ENCODE results near the gene KRT2.

KRT2 gene

DNA sequence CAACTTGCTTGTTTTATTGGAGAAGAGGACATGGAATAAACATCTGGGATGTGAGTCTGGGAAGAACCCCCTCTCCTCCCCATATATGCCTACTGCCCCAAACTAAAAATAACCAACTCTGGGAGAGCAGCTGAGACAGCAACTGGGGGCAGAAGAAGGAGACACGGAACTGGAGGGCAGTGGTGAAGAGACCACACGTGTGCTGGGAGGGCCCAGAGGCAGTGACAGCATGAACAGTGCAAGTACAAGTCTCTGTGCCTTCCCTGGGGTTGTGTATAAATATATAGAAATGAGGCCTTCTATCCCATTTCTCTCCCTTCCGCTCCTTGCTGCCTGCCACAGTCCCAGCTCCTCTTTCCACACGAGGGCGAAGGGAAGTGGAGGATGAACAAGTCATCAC lies 29.7 kb downstream of the KRT2 start:
- 68 to 85% methylated on average over 2 to 5 of the region's 5 CpGs for WGBS, 2 experiments
- no peaks in the 10 kb centered on the region for H3K27me3 ChIP-seq (ENCODE audit: control insufficient read depth, insufficient read depth, low read length, poor library complexity, severe bottlenecking)

DNA sequence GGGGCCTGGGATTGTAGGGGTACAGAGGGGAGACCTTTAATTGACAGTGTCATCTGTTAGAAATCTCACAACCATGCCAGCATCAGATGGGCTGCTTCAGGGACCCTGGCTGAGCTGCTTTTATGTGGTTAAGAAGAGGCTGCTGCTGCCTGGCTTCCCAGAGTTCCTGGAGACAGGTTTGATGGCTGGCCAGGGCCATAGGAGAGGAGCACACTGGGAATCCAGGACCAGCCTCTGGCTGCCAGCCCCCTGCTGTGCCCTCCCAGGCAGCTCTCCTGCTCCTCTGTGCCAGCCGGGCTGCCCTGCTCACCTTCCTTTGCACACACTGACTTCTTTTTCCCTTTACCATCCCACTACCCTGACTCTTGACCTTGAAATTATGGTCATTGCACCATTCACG lies 33.1 kb downstream of the KRT2 start:
- WGBS, 2 experiments: 84 to 86% methylated on average over 2 of the region's 2 CpGs
- no peaks in the 10 kb centered on the region for H3K9me3 ChIP-seq (ENCODE audit: control insufficient read depth, low read length)
- H3K4me3 ChIP-seq (ENCODE audit: insufficient read depth, low read depth, low read length): no peak overlapping the region
- no peak overlapping the region for H3K27ac ChIP-seq (ENCODE audit: insufficient read depth, low read depth, low read length, poor library complexity, severe bottlenecking)
- no peaks in the 10 kb centered on the region for H3K27me3 ChIP-seq (ENCODE audit: control insufficient read depth, insufficient read depth, low read length, poor library complexity, severe bottlenecking)
- no peaks in the 10 kb centered on the region for H3K36me3 ChIP-seq (ENCODE audit: control insufficient read depth, insufficient read depth, low read length)
- H3K4me1 ChIP-seq (ENCODE audit: control insufficient read depth, insufficient read depth, low read length): no peaks in the 10 kb centered on the region

More for the DNA sequence above, 29.7 kb downstream of the KRT2 start:
- Histone ChIP-seq H3K4me1 (ENCODE audit: control insufficient read depth, insufficient read depth, low read length) (no peaks in the 10 kb centered on the region), H3K9me3 (ENCODE audit: control insufficient read depth, low read length) (no peaks in the 10 kb centered on the region), H3K36me3 (ENCODE audit: control insufficient read depth, insufficient read depth, low read length) (no peaks in the 10 kb centered on the region), H3K27ac (ENCODE audit: insufficient read depth, low read depth, low read length, poor library complexity, severe bottlenecking) (no peak overlapping the region), H3K4me3 (ENCODE audit: insufficient read depth, low read depth, low read length) (no peak overlapping the region)

DNA sequence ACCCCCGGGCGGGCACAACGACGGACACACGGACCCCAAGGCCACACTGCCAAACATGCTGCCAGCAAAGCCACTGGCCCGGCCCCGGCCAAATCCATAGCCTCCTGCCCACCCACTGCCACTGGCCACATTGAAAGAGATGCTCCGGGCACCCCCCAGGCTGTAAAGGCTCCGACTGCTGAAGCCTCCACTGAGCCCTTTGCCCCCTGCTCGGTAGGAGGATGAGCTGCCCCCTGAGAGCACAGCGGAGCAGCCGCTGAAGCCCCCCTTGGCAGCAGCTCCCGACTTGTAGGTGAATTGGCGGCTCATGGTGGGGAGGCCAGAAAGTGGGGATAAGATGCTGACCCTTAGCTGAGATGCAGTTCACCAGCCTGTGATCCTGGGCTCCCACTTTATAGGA lies 33.8 kb downstream of the KRT2 start, which contains the start of gene KRT73:
Gene KRT73 (minus strand): TSS at position 344 of the 400 bp plus-strand sequence. CDS start 35 bp downstream, at position 309.
- no peak within 1 kb of the TSS for H3K27ac ChIP-seq (ENCODE audit: insufficient read depth, low read depth, low read length, poor library complexity, severe bottlenecking)
- no peak within 1 kb of the TSS for H3K4me3 ChIP-seq (ENCODE audit: insufficient read depth, low read depth, low read length)
- H3K27me3 ChIP-seq (ENCODE audit: control insufficient read depth, insufficient read depth, low read length, poor library complexity, severe bottlenecking): no peaks in the 10 kb centered on the region
- no peaks in the 10 kb centered on the region for H3K36me3 ChIP-seq (ENCODE audit: control insufficient read depth, insufficient read depth, low read length)
- 92 to 93% methylated on average over 14 of the region's 14 CpGs for WGBS, 2 experiments
- H3K4me1 ChIP-seq (ENCODE audit: control insufficient read depth, insufficient read depth, low read length): no peaks in the 10 kb centered on the region
- H3K9me3 ChIP-seq (ENCODE audit: control insufficient read depth, low read length): no peaks in the 10 kb centered on the region

DNA sequence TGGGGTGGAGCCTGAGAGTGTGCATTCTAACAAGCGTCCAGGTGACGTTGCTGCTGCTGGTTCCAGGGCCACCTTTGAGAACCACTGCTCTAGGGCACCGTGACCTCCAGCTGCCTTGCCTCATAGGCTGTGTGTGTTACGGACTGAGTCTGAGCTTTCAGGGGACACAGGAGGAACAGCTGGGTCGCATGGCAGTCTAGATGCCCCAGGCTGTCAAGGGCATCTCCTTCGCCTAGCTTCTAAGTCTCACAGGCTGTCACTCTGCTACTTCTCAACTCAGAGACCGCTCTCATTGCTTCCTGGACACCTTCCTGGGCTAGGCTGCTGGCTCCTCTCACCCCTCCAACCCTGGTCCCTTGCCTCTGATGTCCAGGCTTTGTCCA lies 34.6 kb downstream of the KRT2 start:
- WGBS, 2 experiments: 91 to 94% methylated on average over 7 of the region's 7 CpGs
- no peaks in the 10 kb centered on the region for H3K4me1 ChIP-seq (ENCODE audit: control insufficient read depth, insufficient read depth, low read length)
- H3K4me3 ChIP-seq (ENCODE audit: insufficient read depth, low read depth, low read length): no peak overlapping the region
- no peaks in the 10 kb centered on the region for H3K27me3 ChIP-seq (ENCODE audit: control insufficient read depth, insufficient read depth, low read length, poor library complexity, severe bottlenecking)
- H3K27ac ChIP-seq (ENCODE audit: insufficient read depth, low read depth, low read length, poor library complexity, severe bottlenecking): no peak overlapping the region
- H3K36me3 ChIP-seq (ENCODE audit: control insufficient read depth, insufficient read depth, low read length): no peaks in the 10 kb centered on the region
- H3K9me3 ChIP-seq (ENCODE audit: control insufficient read depth, low read length): no peaks in the 10 kb centered on the region

GRCh38 chr12:52616680-52617402 lies 35.2 kb downstream of the KRT2 start:
- 92 to 95% methylated on average over 10 of the region's 10 CpGs for WGBS, 2 experiments
- Histone ChIP-seq H3K4me3 (ENCODE audit: insufficient read depth, low read depth, low read length) (no peak overlapping the region), H3K4me1 (ENCODE audit: control insufficient read depth, insufficient read depth, low read length) (no peaks in the 10 kb centered on the region), H3K36me3 (ENCODE audit: control insufficient read depth, insufficient read depth, low read length) (no peaks in the 10 kb centered on the region), H3K27me3 (ENCODE audit: control insufficient read depth, insufficient read depth, low read length, poor library complexity, severe bottlenecking) (no peaks in the 10 kb centered on the region), H3K27ac (ENCODE audit: insufficient read depth, low read depth, low read length, poor library complexity, severe bottlenecking) (no peak overlapping the region), H3K9me3 (ENCODE audit: control insufficient read depth, low read length) (no peaks in the 10 kb centered on the region)

GRCh38 chr12:52615912-52616311 lies 36.1 kb downstream of the KRT2 start:
- no peaks in the 10 kb centered on the region for H3K36me3 ChIP-seq (ENCODE audit: control insufficient read depth, insufficient read depth, low read length)
- H3K27me3 ChIP-seq (ENCODE audit: control insufficient read depth, insufficient read depth, low read length, poor library complexity, severe bottlenecking): no peaks in the 10 kb centered on the region
- H3K9me3 ChIP-seq (ENCODE audit: control insufficient read depth, low read length): no peaks in the 10 kb centered on the region
- no peak overlapping the region for H3K4me3 ChIP-seq (ENCODE audit: insufficient read depth, low read depth, low read length)
- whole genome bisulfite sequencing, 2 experiments: 94 to 96% methylated on average over 9 of the region's 9 CpGs
- H3K4me1 ChIP-seq (ENCODE audit: control insufficient read depth, insufficient read depth, low read length): no peaks in the 10 kb centered on the region
- H3K27ac ChIP-seq (ENCODE audit: insufficient read depth, low read depth, low read length, poor library complexity, severe bottlenecking): no peak overlapping the region

DNA sequence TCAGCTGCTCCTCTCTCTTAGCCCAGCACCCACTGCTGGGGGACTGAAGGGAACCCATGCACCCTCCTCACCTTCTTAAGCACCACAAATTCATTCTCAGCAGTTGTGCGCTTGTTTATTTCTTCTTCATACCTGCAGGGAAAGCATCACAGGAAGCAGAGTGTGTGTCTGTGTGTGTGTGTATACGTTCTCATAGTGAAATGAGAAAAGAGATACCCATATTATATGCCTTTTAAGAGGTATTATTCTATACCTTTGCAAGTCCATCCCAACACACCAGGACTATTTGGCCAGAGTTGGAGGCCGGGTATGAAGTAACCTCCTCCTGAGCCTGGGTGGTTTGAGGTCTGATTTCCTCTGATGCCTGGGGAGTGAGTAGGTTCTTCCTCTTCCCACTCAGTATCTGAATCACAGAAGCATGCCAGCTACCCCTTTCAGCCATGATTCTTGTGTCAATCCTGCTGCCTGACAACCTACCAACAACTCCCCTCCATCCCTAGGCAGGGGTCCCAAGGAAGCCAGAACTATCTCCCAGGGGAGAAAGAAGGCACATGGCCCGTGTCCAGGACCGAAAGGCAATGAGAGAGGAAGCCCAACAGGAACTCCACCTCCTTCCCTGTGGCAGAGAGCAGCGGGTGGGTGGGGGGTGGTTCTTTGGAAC lies 36.7 kb downstream of the KRT2 start:
- H3K4me3 ChIP-seq (ENCODE audit: insufficient read depth, low read depth, low read length): no peak overlapping the region

GRCh38 chr12:52614381-52615207 lies 37.4 kb downstream of the KRT2 start:
- H3K27ac ChIP-seq (ENCODE audit: insufficient read depth, low read depth, low read length, poor library complexity, severe bottlenecking): no peak overlapping the region
- H3K9me3 ChIP-seq (ENCODE audit: control insufficient read depth, low read length): no peaks in the 10 kb centered on the region
- no peak overlapping the region for H3K4me3 ChIP-seq (ENCODE audit: insufficient read depth, low read depth, low read length)
- whole genome bisulfite sequencing, 2 experiments: 88 to 92% methylated on average over 10 of the region's 10 CpGs
- H3K36me3 ChIP-seq (ENCODE audit: control insufficient read depth, insufficient read depth, low read length): no peaks in the 10 kb centered on the region
- H3K27me3 ChIP-seq (ENCODE audit: control insufficient read depth, insufficient read depth, low read length, poor library complexity, severe bottlenecking): no peaks in the 10 kb centered on the region
- H3K4me1 ChIP-seq (ENCODE audit: control insufficient read depth, insufficient read depth, low read length): no peaks in the 10 kb centered on the region

More for the DNA sequence above, 36.7 kb downstream of the KRT2 start:
- Histone ChIP-seq H3K36me3 (ENCODE audit: control insufficient read depth, insufficient read depth, low read length) (no peaks in the 10 kb centered on the region), H3K9me3 (ENCODE audit: control insufficient read depth, low read length) (no peaks in the 10 kb centered on the region), H3K27ac (ENCODE audit: insufficient read depth, low read depth, low read length, poor library complexity, severe bottlenecking) (no peak overlapping the region), H3K4me1 (ENCODE audit: control insufficient read depth, insufficient read depth, low read length) (no peaks in the 10 kb centered on the region), H3K27me3 (ENCODE audit: control insufficient read depth, insufficient read depth, low read length, poor library complexity, severe bottlenecking) (no peaks in the 10 kb centered on the region)
- 86 to 93% methylated on average over 4 to 5 of the region's 6 CpGs for WGBS, 2 experiments

GRCh38 chr12:52613384-52614030 lies 38.5 kb downstream of the KRT2 start:
- no peak overlapping the region for H3K4me3 ChIP-seq (ENCODE audit: insufficient read depth, low read depth, low read length)
- H3K27me3 ChIP-seq (ENCODE audit: control insufficient read depth, insufficient read depth, low read length, poor library complexity, severe bottlenecking): no peaks in the 10 kb centered on the region
- no peak overlapping the region for H3K27ac ChIP-seq (ENCODE audit: insufficient read depth, low read depth, low read length, poor library complexity, severe bottlenecking)
- WGBS, 2 experiments: 93 to 94% methylated on average over 9 of the region's 9 CpGs
- H3K9me3 ChIP-seq (ENCODE audit: control insufficient read depth, low read length): no peaks in the 10 kb centered on the region
- H3K36me3 ChIP-seq (ENCODE audit: control insufficient read depth, insufficient read depth, low read length): no peaks in the 10 kb centered on the region
- no peaks in the 10 kb centered on the region for H3K4me1 ChIP-seq (ENCODE audit: control insufficient read depth, insufficient read depth, low read length)
